Measurements from ENCODE around the gene DPAGT1. TPM values are rescaled to one million over a fixed set of nuclear protein-coding genes. Genes with fewer than 3 reads are reported as not detected.

DPAGT1 gene
- total RNA-seq, 1 experiment from 2014 or later = 63.5 TPM

- TF ChIP-seq HMGA2 (CRISPR knock-in tag; IDR thresholded peaks at IDR 0.05) = no peak
- no peak for TF ChIP-seq AR (CRISPR knock-in tag; IDR thresholded peaks at IDR 0.05)
Measured at GRCh38 chr11:119081682-119082260, 19.9 kb downstream of the DPAGT1 start (continued).

- ChIA-PET POLR2A (no interaction called here), CTCF (interaction anchor here (0.9 kb wide), 1 partner anchor 259 kb away, joined by 3 read pairs; no protein-coding TSS in a partner anchor)
- H3K4me1 Mint-ChIP-seq = no peaks in the 10 kb centered on the region
- H3K27ac Mint-ChIP-seq = no peak overlapping the region
- H3K9me3 Mint-ChIP-seq = no peaks in the 10 kb centered on the region
- no peaks in the 10 kb centered on the region for H3K27me3 Mint-ChIP-seq (ENCODE audit: low read depth)
- no peak for TF ChIP-seq HMGXB4 (CRISPR knock-in tag; IDR thresholded peaks at IDR 0.05)
- TF ChIP-seq ZNF671 (CRISPR knock-in tag; IDR thresholded peaks at IDR 0.05) = no peak
- TF ChIP-seq NR1H2 (CRISPR knock-in tag; IDR thresholded peaks at IDR 0.05) = no peak
- TF ChIP-seq NFATC4 (CRISPR knock-in tag; IDR thresholded peaks at IDR 0.05) = no peak
- TF ChIP-seq ZBTB21 (CRISPR knock-in tag; IDR thresholded peaks at IDR 0.05; ENCODE audit: borderline replicate concordance) = no peak
- no peak overlapping the region for H3K4me3 Mint-ChIP-seq
- peaks cover 40% of the 10 kb centered on the region for H3K36me3 Mint-ChIP-seq
- DNase-seq (ENCODE audit: low spot score) = no peak
- no peak for ATAC-seq
Measured at GRCh38 chr11:119078675-119079420, 22.8 kb downstream of the DPAGT1 start.

- H3K9me3 Mint-ChIP-seq = no peaks in the 10 kb centered on the region
- no peak for DNase-seq (ENCODE audit: low spot score)
- peaks cover 48% of the 10 kb centered on the region for H3K36me3 Mint-ChIP-seq
- ChIA-PET POLR2A (no interaction called here), CTCF (interaction anchor here (0.9 kb wide), 1 partner anchor 260 kb away, joined by 3 read pairs; no protein-coding TSS in a partner anchor)
- H3K27me3 Mint-ChIP-seq (ENCODE audit: low read depth) = no peaks in the 10 kb centered on the region
- ATAC-seq = no peak
- no peak overlapping the region for H3K27ac Mint-ChIP-seq
- no peak overlapping the region for H3K4me3 Mint-ChIP-seq
- no peaks in the 10 kb centered on the region for H3K4me1 Mint-ChIP-seq
- TF ChIP-seq ZNF219 (CRISPR knock-in tag; IDR thresholded peaks at IDR 0.05; ENCODE audit: borderline replicate concordance) (no peak), HMGXB4 (CRISPR knock-in tag; IDR thresholded peaks at IDR 0.05) (no peak), FOXK1 (CRISPR knock-in tag; IDR thresholded peaks at IDR 0.05) (no peak), FOXP4 (CRISPR knock-in tag; IDR thresholded peaks at IDR 0.05) (no peak), TEAD1 (CRISPR knock-in tag; IDR thresholded peaks at IDR 0.05) (no peak), ZNF263 (CRISPR knock-in tag; IDR thresholded peaks at IDR 0.05; ENCODE audit: low read depth) (no peak), ZNF425 (CRISPR knock-in tag; conservative IDR thresholded peaks at IDR 0.05) (no peak), TCF7 (CRISPR knock-in tag; IDR thresholded peaks at IDR 0.05; ENCODE audit: low read depth) (no peak), NR2C2 (CRISPR knock-in tag; IDR thresholded peaks at IDR 0.05) (no peak), ZNF396 (CRISPR knock-in tag; IDR thresholded peaks at IDR 0.05; ENCODE audit: borderline replicate concordance) (no peak), OVOL2 (CRISPR knock-in tag; IDR thresholded peaks at IDR 0.05; ENCODE audit: borderline replicate concordance) (no peak), USF2 (CRISPR knock-in tag; IDR thresholded peaks at IDR 0.05) (no peak), ZNF121 (CRISPR knock-in tag; IDR thresholded peaks at IDR 0.05) (no peak), SMAD3 (CRISPR knock-in tag; IDR thresholded peaks at IDR 0.05; ENCODE audit: borderline replicate concordance) (no peak), GTF2I (CRISPR knock-in tag; conservative IDR thresholded peaks at IDR 0.05) (no peak), NFYB (CRISPR knock-in tag; conservative IDR thresholded peaks at IDR 0.05; ENCODE audit: low read depth) (no peak)
Measured at GRCh38 chr11:119077839-119078238, 23.8 kb downstream of the DPAGT1 start.

Measured in WTC11 (cell line).